ENCODE results near the gene RAD51B. TPM values are rescaled to one million over a fixed set of nuclear protein-coding genes. Genes with fewer than 3 reads are reported as not detected.

RAD51B gene
- total RNA-seq, 1 experiment from 2014 or later, result 7.2 TPM

DNA sequence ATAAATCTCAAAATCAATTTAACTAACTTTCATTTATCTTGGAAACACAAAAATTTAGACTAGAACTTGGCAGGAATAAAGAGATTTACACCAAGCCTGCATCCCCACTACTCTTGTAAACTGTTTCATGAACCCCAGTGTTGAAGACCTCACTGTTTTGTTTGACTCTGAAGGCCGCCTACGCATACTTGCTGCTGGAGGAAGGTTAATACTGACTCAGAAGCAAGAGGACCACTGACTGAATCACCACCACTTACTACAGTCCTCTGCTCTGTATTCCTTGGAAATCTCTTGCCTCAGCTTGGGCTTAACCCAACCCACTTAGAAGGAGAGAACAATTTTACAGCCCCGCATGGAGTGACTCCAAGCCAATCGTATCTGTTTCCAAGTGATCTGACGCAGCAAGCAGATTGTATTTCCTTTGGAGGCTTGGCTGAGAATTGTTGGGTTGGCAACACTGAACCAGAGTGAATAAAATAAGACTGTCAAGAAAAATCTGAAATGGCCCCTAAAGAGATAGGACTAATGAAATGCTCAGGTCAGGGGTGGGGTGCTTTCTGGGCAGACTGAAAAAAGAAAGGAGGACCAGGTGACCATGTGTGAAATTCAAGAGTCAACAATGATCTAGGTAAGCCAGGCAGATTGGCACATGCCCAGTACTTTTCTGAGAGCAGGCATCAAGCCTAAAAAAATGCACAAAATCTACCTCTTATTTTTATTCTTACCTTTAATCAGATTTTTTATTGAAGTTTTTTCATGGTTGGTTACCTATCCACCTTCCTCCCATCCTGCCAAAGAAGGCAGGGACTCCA lies 724.7 kb downstream of the RAD51B start:
- peak; percentile 89 for DNase-seq
- no peaks in the 10 kb centered on the region for H3K9me3 ChIP-seq
- H3K27me3 ChIP-seq, result no peaks in the 10 kb centered on the region
- no peaks in the 10 kb centered on the region for H3K36me3 ChIP-seq
- H3K4me3 ChIP-seq, result no peak overlapping the region

DNA sequence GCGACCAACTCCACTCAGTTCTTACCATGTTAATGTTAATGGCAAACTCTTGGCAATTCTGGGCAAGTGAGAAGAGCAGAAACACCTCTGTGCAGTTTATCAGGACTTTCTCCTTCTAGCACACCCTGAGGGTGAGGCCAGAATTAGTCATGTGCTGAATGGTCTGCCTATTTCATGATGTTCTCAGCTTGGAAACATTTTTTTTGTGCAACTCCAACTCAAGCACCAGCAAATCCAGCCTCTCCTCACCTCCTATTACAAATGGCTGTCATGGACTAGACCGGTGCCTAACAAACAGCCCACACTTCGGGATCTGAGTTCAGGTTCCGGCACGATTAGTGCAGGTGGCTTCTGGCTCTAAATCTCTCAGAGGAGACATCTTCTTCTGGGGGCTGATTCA lies 727.3 kb downstream of the RAD51B start:
- no peaks in the 10 kb centered on the region for H3K9me3 ChIP-seq
- H3K36me3 ChIP-seq, result no peaks in the 10 kb centered on the region
- H3K4me3 ChIP-seq, result no peak overlapping the region
- H3K27me3 ChIP-seq, result no peaks in the 10 kb centered on the region
- DNase-seq, result peak; percentile 48

DNA sequence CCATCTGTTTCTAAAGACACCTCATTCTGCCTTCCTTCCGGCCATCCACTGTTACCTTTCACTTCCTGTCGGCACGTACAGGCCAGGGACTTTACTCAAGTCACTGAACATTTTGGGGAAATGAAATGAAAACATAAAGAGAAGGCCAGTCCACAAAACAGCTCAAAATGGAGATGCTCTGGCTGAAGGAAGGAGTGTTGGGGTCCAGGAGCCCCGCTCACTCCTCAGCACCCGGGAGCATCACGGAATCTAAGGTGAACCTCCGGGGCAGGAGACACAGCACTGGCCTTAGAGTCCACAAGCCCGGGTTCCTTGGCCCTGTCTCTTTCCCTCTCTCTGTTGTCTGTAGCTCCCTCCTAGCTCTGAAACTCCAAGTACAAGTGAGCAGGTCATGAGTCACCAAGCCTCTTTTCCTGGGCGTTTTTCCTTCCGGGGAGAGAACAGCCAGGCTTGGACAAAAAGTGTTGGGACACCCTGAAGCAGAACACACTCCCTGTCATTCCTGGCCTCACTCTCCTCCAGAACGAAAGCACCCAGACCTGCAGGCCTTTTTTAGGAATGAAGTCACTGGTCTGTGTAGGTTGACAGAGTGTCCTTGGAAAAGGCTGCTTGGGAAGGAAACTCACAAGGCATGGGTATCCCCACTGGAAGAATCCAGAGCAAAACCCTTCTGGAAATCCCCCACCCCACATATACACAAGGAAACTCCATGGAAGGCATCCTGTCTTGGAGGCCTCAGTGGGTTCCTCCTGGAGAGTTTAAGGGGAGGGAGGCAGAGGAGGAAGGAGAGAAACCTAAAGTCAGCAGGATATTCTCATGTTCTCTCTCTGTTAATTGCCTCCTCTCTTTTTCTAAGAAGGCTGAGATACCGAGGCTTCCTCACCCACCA lies 728.0 kb downstream of the RAD51B start:
- peak; percentile 85 for DNase-seq
- Histone ChIP-seq H3K36me3 (no peaks in the 10 kb centered on the region), H3K27me3 (no peaks in the 10 kb centered on the region), H3K4me3 (no peak overlapping the region), H3K9me3 (no peaks in the 10 kb centered on the region)

DNA sequence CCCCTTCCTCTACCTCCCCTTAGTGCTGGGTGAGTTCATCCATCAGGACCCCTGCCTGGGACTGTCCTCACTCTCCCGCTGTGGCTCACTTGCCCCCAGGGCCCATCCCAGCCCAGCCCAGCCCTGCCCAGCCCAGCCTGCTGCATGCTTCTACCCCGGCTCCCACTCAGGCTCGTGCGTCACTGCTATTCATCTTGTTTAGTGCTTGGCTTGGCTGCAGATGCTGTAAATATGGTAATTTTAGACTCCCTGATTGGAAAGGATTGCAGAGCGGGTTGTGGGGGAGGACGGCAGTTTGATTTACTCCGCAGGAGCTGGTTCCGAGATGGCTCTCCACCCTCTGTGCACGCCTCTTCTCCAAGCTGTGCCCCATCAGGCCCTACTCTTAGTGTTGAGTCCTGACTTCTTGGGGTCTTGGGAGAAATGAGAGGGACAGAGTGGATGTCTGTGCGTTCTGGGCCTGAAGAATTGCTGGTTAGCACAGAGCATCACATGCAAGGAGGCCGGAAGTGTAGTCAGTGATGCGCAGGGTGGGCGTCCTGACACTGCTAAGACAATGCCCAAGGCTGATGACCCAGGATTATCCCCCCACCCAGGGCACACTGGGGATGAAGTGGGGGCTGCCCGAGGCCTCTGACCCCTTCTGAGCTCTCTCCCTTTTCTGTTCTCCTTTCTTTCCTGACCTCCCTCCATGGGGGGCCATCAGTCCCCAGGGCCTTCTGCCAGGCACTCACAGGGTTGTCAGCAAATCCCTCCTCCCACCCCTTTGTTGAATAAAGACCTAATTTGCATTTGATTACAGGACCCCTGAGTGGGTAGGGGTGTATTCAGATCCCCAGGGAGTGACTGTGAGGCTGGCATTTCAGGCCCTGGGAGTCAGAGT lies 728.9 kb downstream of the RAD51B start:
- peak; percentile 92 for DNase-seq
- Histone ChIP-seq H3K36me3 (no peaks in the 10 kb centered on the region), H3K4me3 (no peak overlapping the region), H3K27me3 (no peaks in the 10 kb centered on the region), H3K9me3 (no peaks in the 10 kb centered on the region)

DNA sequence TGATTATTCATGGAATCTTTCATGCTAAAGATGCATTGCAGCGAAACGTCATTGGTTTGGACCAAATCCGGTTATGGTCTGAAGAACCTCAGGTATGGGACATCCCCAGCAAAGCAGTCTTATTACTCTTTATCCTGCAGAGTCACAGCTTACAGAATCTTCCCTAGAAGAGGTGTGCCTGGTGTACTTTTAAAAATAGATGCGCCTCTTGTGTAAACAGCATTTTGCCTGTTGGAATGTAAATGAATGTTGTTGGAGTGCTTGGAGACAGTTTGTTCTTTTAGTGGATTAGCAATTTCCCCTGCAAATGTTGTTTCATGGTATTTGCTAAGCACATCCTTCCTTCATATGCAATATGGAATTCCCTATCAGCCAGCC lies 730.7 kb downstream of the RAD51B start:
- DNase-seq, result no peak
- Histone ChIP-seq H3K36me3 (no peaks in the 10 kb centered on the region), H3K4me3 (no peak overlapping the region), H3K9me3 (no peaks in the 10 kb centered on the region), H3K27me3 (no peaks in the 10 kb centered on the region)

DNA sequence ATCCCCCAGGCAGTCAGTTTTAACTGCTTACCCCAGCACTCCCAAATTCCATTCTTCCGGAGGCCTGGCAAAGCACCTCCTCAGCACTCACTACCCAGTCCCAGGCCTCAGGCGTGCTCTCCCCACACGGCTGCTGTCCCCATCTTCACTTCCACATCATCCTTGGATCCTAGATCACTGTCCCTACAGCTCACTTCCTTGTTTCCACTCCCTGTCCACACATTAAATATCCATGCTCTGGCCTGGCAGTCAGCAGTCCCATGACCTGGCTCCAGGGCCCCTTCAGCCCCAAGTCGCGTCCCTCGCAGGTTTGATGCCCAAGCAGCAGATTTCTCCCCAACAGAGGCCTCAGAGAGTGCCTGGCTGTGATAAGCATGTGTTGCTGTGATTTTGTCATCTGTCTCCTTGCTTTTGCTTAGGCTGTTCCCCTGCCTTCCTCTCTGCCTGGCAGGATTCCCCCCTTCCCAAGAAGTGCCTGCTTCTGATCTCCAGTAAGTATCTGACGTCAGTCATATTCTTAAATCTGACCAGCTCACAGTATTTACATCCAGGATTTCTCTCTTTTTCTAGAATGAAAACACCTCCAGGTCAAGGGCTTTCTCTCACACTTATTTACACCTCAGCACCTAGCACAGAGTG lies 731.6 kb downstream of the RAD51B start:
- H3K4me3 ChIP-seq, result no peak overlapping the region
- H3K9me3 ChIP-seq, result no peaks in the 10 kb centered on the region
- DNase-seq, result no peak
- H3K36me3 ChIP-seq, result no peaks in the 10 kb centered on the region
- H3K27me3 ChIP-seq, result no peaks in the 10 kb centered on the region

DNA sequence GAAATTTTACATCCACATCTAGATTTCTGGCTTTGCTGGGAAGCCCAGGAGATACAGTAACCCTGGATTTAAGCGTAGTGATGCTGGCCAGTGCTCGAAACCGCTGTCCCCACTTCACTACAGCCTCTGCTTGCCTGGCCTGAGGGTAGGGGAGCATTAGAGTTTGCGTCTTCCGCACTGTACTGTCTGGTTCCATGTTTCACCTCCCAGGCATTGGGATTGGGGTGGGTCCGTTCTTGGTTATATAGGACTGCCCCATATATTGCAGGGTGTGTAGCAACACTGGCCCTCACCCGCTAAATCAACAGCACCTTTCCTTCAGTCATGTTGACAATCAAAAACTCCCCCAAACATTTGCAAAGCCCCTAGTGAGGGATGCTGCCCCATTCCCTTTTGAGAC lies 732.5 kb downstream of the RAD51B start:
- Histone ChIP-seq H3K36me3 (no peaks in the 10 kb centered on the region), H3K4me3 (no peak overlapping the region), H3K27me3 (no peaks in the 10 kb centered on the region), H3K9me3 (no peaks in the 10 kb centered on the region)
- no peak for DNase-seq

DNA sequence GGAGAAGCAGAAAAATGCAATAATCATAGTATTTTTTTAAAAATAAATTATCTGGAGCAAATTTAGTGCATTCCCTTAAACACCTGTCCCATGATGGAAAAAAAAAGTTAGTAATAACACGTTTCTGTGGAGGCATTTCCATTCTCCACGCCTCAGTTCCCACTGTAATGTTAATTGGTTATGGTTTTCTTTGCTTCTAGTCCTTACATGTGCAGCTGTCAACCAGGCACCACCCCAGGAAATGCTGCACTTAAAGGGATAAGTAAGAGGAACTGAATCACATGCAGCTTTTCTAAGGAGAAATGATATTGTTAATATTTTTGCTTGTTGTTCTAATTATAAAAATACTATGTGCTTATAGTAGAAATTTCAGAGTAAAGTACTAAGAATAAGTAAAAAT lies 733.0 kb downstream of the RAD51B start:
- Histone ChIP-seq H3K9me3 (no peaks in the 10 kb centered on the region), H3K4me3 (no peak overlapping the region), H3K27me3 (no peaks in the 10 kb centered on the region), H3K36me3 (no peaks in the 10 kb centered on the region)
- peak; percentile 38 for DNase-seq

DNA sequence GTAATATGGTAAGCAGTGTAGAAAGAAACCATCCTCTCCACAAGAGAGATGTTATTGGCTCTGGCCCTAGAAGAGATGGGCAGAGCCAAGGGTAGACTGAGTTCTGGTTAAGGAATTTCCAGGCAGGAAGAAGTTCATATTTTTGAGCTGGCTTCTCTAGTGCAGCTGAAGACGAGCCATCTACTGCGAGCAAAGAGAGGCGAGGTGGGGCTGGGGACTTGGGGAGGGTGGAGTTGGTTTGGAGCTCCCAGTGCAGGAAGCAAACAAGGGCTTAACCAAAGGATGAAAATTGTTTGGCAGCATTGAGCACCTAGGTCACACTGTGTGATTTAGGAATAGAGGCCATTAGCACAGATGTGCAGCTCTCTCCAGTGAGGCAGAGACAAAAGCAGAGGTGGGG lies 733.7 kb downstream of the RAD51B start:
- Histone ChIP-seq H3K36me3 (no peaks in the 10 kb centered on the region), H3K27me3 (no peaks in the 10 kb centered on the region), H3K4me3 (no peak overlapping the region), H3K9me3 (no peaks in the 10 kb centered on the region)
- DNase-seq, result no peak

DNA sequence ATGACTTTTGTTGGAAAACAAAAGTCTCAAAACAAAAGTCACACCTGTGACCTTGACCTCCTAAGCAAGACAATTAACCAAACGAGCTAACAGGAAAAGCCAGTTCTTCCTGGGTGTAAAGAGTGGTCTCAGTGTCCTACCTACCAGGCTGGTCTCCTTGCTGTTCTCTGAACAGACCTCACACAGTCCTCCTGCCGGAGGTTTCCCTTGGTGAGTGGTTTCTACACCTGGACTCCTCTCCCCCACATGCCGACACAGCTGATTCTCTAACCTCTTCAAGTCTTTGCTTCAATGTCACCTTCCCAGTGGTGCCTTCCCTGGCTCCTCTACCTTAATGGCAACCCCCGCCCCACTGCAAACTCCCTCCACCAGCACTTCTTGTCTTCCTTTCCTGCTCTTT lies 734.7 kb downstream of the RAD51B start:
- no peak for DNase-seq
- no peaks in the 10 kb centered on the region for H3K27me3 ChIP-seq

DNA sequence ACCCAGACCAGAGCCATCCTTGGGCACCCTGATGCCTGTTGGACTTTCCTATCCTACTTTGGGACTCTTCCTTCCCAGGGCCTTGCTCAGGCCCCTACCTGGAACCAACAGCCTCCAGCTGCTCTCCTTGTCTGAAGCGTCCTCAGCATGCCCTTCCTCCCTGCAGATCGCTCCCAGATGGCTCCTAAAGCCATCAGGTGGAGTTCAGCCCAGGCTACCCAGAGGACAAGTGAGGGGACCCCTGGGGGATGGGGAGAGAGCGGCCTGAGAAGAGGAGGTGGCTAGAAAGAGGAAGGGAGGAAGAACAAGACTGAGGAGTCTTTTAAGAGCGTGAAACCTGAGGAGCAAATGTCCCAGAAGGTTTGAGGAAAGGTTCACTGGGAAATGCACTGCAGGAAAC lies 736.7 kb downstream of the RAD51B start:
- Histone ChIP-seq H3K27me3 (no peaks in the 10 kb centered on the region), H3K4me3 (no peak overlapping the region), H3K36me3 (no peaks in the 10 kb centered on the region), H3K9me3 (no peaks in the 10 kb centered on the region)
- no peak for DNase-seq

More for the DNA sequence above, 734.7 kb downstream of the RAD51B start:
- no peak overlapping the region for H3K4me3 ChIP-seq
- H3K9me3 ChIP-seq, result no peaks in the 10 kb centered on the region
- H3K36me3 ChIP-seq, result no peaks in the 10 kb centered on the region

DNA sequence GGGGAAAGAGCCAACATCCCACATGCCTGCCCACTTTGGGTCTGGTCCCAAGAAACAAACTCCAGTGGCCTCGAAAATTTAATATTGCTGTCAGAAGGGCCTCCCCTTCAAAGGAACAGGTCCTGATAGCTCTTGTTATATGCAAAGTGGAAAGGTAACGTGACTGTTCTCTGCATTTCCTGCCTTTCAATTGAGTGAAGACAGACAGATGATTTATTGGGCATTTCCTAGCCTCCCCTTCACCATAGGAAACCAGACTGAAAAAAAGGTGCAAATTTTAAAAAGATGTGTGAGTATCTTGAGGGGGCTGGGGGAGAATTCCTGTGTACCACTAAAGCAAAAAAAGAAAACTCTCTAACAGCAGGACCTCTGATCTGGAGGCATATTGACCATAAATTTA lies 738.1 kb downstream of the RAD51B start:
- Histone ChIP-seq H3K36me3 (no peaks in the 10 kb centered on the region), H3K27me3 (no peaks in the 10 kb centered on the region), H3K9me3 (no peaks in the 10 kb centered on the region), H3K4me3 (no peak overlapping the region)
- DNase-seq, result no peak

DNA sequence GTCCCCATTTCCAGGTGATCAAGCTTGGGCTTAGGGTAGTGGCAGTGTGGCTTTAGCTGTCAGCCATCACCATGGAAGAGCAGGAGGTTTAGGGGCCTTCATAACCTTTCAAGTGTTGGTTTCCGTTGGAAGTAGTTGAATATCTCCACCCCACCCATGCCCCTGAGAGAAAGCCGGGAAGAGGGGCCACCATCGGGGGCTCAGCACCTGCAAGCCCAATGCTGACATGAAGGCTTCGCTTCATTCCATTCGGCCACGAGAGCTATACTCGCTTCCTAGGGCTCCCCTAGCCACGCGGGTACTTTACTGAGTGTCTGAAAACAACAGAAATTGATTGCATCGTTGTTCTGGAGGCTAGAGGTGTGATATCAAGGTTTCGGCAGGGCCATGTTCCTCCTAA lies 738.5 kb downstream of the RAD51B start:
- no peaks in the 10 kb centered on the region for H3K36me3 ChIP-seq
- no peak overlapping the region for H3K4me3 ChIP-seq
- DNase-seq, result no peak
- H3K9me3 ChIP-seq, result no peaks in the 10 kb centered on the region
- H3K27me3 ChIP-seq, result no peaks in the 10 kb centered on the region

DNA sequence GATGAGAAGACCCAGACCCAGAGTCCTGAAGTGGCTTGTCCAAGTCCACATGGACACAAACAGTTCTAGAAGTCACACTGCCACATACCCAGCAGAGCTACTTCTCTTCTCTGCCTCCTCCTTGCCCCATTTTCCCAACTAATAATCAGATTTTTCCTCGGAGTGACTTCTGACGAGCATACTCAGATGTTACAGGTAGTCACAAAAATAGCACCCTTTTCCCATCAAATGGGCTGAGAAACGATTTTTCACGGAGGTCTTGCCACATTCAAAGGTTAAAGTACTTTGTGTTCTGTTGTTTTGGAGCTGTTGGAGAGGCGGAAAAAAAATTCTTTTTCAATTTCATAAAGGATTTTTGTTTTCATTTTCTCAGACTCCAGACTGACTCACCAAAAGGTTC lies 740.4 kb downstream of the RAD51B start:
- DNase-seq, result no peak
- Histone ChIP-seq H3K36me3 (no peaks in the 10 kb centered on the region), H3K27me3 (no peaks in the 10 kb centered on the region), H3K4me3 (no peak overlapping the region), H3K9me3 (no peaks in the 10 kb centered on the region)

DNA sequence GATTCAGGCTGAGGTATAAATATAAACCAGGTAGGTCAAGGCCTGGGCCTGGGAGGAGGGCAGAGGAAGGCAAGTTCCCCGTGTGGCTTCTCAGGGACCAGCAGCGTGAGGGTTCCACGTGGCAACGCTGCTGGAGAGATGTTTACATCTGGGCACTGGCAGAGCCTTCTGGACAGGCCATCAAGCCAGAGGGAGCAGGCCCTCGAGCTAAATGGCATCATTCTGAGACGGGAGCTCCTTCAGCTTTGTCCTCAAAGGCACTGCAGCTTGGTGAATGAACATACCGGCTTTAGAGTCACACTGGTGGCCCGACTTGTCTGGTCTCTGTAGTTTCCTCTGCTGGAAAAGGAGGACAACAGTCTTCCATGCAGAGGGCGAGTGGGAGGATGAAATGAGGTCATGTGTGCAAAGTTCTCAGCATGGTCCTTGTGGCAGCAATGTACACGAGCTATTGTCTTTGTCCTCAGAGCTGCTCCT lies 742.0 kb downstream of the RAD51B start:
- H3K4me3 ChIP-seq, result no peak overlapping the region
- no peak for DNase-seq
- no peaks in the 10 kb centered on the region for H3K36me3 ChIP-seq
- no peaks in the 10 kb centered on the region for H3K9me3 ChIP-seq
- H3K27me3 ChIP-seq, result no peaks in the 10 kb centered on the region

DNA sequence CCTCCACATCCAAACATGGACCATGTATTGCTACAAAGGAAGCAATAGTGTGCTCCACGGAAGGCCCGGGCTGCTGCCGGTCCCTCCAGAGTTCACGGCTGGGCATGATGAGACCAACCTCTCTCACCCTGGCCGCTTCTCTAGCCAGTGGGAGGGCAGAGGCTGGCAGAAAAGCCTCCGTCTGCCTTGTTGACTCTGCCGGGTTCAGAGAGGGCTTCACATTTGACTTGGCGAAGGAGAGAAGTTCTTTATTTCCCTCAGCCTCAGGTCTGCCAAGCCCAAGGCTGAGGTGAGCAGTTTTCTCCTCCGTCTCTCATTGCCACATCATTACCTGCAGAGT lies 743.3 kb downstream of the RAD51B start:
- no peaks in the 10 kb centered on the region for H3K36me3 ChIP-seq

More for the DNA sequence above, 743.3 kb downstream of the RAD51B start:
- Histone ChIP-seq H3K4me3 (no peak overlapping the region), H3K9me3 (no peaks in the 10 kb centered on the region), H3K27me3 (no peaks in the 10 kb centered on the region)
- DNase-seq, result no peak

All from MG63 (cell line).